KG1 (cell line): ENCODE measurements around the gene FOXA3.

Experiments used
- DNase-seq: peaks from one replicate; lab custom pipeline; 2025; lab: John Stamatoyannopoulos, UW

FOXA3 gene

GRCh38 chr19:45922281-45922680 is 58.2 kb downstream of the FOXA3 start:
- no peak for DNase-seq
